ENCODE results near the gene HGF.

- TF ChIP-seq CTCF (IDR thresholded peaks at IDR 0.05; ENCODE audit: low read length), result no peak
- TF ChIP-seq EZH2 (IDR thresholded peaks at IDR 0.05; ENCODE audit: borderline replicate concordance, low read length), result no peak
These were observed 33.4 kb upstream of the HGF start for GRCh38 chr7:81803267-81803666.

All from OCI-LY1 (cell line).